ENCODE measurements around the gene C4orf51.

C4orf51 gene

GRCh38 chr4:145779319-145779801 is 99.4 kb downstream of the C4orf51 start:
- H3K4me3 Mint-ChIP-seq, result no peak overlapping the region
- H3K9me3 Mint-ChIP-seq, result peaks cover 9% of the 10 kb centered on the region
- H3K36me3 Mint-ChIP-seq (ENCODE audit: low read depth), result peaks cover 83% of the 10 kb centered on the region
- DNase-seq, result no peak
- no peaks in the 10 kb centered on the region for H3K4me1 Mint-ChIP-seq
- no peak for TF ChIP-seq CTCF (IDR thresholded peaks at IDR 0.05)
- peaks cover 2% of the 10 kb centered on the region for H3K27me3 Mint-ChIP-seq (ENCODE audit: low read depth, poor library complexity)
- H3K27ac Mint-ChIP-seq, result peak overlapping the region; percentile 88

GRCh38 chr4:145781351-145781750 is 101.4 kb downstream of the C4orf51 start:
- TF ChIP-seq CTCF (IDR thresholded peaks at IDR 0.05), result no peak
- no peak overlapping the region for H3K27ac Mint-ChIP-seq
- H3K27me3 Mint-ChIP-seq (ENCODE audit: low read depth, poor library complexity), result peaks cover 2% of the 10 kb centered on the region
- H3K36me3 Mint-ChIP-seq (ENCODE audit: low read depth), result peaks cover 83% of the 10 kb centered on the region
- no peak for DNase-seq
- peaks cover 17% of the 10 kb centered on the region for H3K9me3 Mint-ChIP-seq
- H3K4me1 Mint-ChIP-seq, result no peaks in the 10 kb centered on the region
- H3K4me3 Mint-ChIP-seq, result no peak overlapping the region
